ENCODE measurements around the gene RHBDL2.

RHBDL2 gene

DNA sequence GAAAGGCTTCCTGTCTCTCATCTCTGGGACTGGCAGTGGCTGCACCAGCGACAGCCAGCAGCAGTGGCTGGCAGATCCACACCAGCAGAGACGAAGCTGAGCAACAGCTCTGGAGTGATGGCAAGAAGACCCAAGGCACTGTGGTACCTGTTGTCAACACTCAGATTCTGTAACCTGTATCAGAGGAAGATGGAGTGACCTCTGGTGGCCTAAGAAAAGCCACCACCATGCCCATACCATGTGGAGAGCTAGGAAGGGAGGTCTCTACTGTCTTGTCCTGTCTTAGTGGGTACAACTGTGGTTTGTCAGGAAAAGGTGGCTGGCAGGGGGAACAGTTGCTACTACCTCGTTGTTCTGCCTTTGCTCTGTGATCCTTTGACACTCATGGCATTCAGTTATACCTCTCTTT lies 22.5 kb upstream of the RHBDL2 start:
- Histone ChIP-seq H3K27me3 (ENCODE audit: control insufficient read depth, insufficient read depth, low read length, poor library complexity, severe bottlenecking) (no peaks in the 10 kb centered on the region), H3K27ac (ENCODE audit: insufficient read depth, low read depth, low read length, poor library complexity, severe bottlenecking) (no peak overlapping the region), H3K4me3 (ENCODE audit: insufficient read depth, low read depth, low read length) (no peak overlapping the region), H3K36me3 (ENCODE audit: control insufficient read depth, insufficient read depth, low read length) (no peaks in the 10 kb centered on the region), H3K4me1 (ENCODE audit: control insufficient read depth, insufficient read depth, low read length) (no peaks in the 10 kb centered on the region), H3K9me3 (ENCODE audit: control insufficient read depth, low read length) (no peaks in the 10 kb centered on the region)
- WGBS, 2 experiments = 86 to 91% methylated on average over 3 of the region's 3 CpGs

DNA sequence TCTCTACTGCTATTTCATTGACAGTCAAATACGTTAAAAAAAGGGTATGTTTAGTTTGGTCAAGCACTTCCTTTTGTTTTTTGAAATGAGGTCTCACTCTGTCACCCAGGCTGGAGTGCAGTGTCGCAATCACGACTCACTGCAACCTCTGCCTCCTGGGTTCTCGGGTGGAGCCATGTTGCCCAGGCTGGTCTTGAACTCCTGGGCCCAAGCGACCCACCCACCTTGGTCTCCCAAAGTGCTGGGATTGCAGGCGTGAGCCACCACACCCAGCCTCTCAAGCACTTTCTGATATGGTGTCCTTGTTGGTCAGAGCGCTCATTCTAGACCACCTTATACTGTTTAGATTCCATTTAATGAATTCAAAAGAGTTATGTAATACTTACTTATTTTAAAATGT lies 20.9 kb upstream of the RHBDL2 start:
- no peaks in the 10 kb centered on the region for H3K9me3 ChIP-seq (ENCODE audit: control insufficient read depth, low read length)
- H3K36me3 ChIP-seq (ENCODE audit: control insufficient read depth, insufficient read depth, low read length) = no peaks in the 10 kb centered on the region
- H3K27me3 ChIP-seq (ENCODE audit: control insufficient read depth, insufficient read depth, low read length, poor library complexity, severe bottlenecking) = no peaks in the 10 kb centered on the region
- 80 to 82% methylated on average over 7 of the region's 7 CpGs for WGBS, 2 experiments
- H3K4me1 ChIP-seq (ENCODE audit: control insufficient read depth, insufficient read depth, low read length) = no peaks in the 10 kb centered on the region
- H3K27ac ChIP-seq (ENCODE audit: insufficient read depth, low read depth, low read length, poor library complexity, severe bottlenecking) = no peak overlapping the region
- H3K4me3 ChIP-seq (ENCODE audit: insufficient read depth, low read depth, low read length) = no peak overlapping the region

DNA sequence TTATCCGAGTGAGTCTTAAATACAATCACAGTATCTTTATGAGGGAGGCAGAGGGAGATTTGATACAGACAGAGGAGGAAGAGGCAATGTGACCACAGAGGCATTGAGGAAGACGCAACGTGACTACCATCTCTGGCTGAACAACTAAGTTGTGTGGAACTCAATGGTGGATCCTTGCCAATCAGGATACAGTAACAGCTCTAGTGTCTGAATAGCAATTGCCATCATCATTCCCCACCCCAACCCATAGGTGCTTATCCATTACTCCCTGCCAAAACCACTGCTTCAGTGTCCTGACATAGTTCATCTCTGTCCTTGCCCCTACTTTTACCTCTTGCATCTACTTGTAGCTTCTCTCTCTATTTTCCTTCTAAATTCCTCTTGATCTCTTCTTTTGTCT lies 20.5 kb upstream of the RHBDL2 start:
- Histone ChIP-seq H3K4me3 (ENCODE audit: insufficient read depth, low read depth, low read length) (no peak overlapping the region), H3K27ac (ENCODE audit: insufficient read depth, low read depth, low read length, poor library complexity, severe bottlenecking) (no peak overlapping the region), H3K9me3 (ENCODE audit: control insufficient read depth, low read length) (no peaks in the 10 kb centered on the region), H3K4me1 (ENCODE audit: control insufficient read depth, insufficient read depth, low read length) (no peaks in the 10 kb centered on the region), H3K36me3 (ENCODE audit: control insufficient read depth, insufficient read depth, low read length) (no peaks in the 10 kb centered on the region), H3K27me3 (ENCODE audit: control insufficient read depth, insufficient read depth, low read length, poor library complexity, severe bottlenecking) (no peaks in the 10 kb centered on the region)
- 90 to 96% methylated on average over 3 of the region's 3 CpGs for WGBS, 2 experiments

DNA sequence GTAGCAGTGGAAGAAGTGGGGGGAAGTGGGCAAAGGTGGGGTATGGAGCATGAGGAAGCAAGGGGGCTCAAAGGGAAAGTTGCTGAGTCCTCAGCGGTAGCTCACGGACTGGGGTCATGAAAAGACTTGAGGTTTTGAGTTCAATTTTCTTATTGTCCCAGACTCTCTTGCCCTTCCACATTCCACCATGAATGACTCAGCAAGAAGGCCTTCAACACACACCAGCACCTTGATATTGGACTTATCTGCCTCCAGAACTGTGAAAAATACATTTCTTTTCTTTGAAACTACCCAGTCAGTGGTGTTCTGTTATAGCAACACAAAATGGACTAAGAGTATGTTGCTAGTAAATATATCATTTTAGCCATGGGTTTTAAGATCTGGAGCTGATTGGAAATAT lies 17.3 kb upstream of the RHBDL2 start:
- 92 to 98% methylated on average over 2 of the region's 2 CpGs for WGBS, 2 experiments
- no peaks in the 10 kb centered on the region for H3K4me1 ChIP-seq (ENCODE audit: control insufficient read depth, insufficient read depth, low read length)
- H3K27ac ChIP-seq (ENCODE audit: insufficient read depth, low read depth, low read length, poor library complexity, severe bottlenecking) = no peak overlapping the region
- no peaks in the 10 kb centered on the region for H3K27me3 ChIP-seq (ENCODE audit: control insufficient read depth, insufficient read depth, low read length, poor library complexity, severe bottlenecking)
- H3K4me3 ChIP-seq (ENCODE audit: insufficient read depth, low read depth, low read length) = no peak overlapping the region
- H3K36me3 ChIP-seq (ENCODE audit: control insufficient read depth, insufficient read depth, low read length) = no peaks in the 10 kb centered on the region
- H3K9me3 ChIP-seq (ENCODE audit: control insufficient read depth, low read length) = no peaks in the 10 kb centered on the region

DNA sequence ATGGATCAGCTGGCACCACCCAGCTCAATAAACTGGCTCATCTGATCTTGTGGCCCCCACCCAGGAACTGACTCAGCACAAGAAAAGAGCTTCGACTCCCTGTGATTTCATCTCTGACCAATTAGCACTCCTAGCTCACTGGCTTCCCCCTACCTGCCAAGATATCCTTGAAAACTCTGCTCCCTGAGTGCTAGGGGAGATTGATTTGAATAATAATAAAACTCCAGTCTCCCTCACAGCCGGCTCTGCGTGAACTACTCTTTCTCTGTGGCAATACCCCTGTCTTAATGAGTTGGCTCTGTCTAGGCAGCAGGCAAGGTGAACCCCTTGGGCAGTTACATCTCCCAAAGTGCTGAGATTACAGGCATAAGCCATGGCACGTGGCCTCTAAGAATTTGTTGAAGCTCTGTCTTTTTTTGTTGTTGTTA lies 11.8 kb upstream of the RHBDL2 start:
- H3K36me3 ChIP-seq (ENCODE audit: control insufficient read depth, insufficient read depth, low read length) = no peaks in the 10 kb centered on the region
- WGBS, 2 experiments = 4 to 24% methylated on average over 4 of the region's 4 CpGs

DNA sequence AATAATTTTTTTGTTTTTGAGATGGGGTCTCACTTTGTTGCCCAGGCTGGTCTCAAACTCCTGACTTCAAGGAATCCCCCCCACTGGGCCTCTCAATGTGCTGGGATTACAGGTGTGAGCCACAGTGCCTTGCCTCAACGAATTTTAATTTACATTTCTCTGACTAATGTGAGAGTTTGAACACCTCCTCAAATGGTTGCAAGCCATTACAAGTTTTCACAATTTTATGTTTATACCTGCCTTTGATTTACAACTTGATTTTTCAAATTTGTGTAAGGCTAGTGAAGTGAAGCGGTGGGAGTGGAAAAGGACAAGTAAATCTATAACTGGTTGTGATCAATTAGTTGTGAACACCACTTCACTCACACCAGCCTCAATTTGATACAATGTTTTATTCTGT lies 8.9 kb upstream of the RHBDL2 start:
- H3K27ac ChIP-seq (ENCODE audit: insufficient read depth, low read depth, low read length, poor library complexity, severe bottlenecking) = no peak overlapping the region
- 36 to 79% methylated on average over 1 to 2 of the region's 2 CpGs for WGBS, 2 experiments
- H3K9me3 ChIP-seq (ENCODE audit: control insufficient read depth, low read length) = no peaks in the 10 kb centered on the region
- no peak overlapping the region for H3K4me3 ChIP-seq (ENCODE audit: insufficient read depth, low read depth, low read length)
- no peaks in the 10 kb centered on the region for H3K36me3 ChIP-seq (ENCODE audit: control insufficient read depth, insufficient read depth, low read length)
- H3K27me3 ChIP-seq (ENCODE audit: control insufficient read depth, insufficient read depth, low read length, poor library complexity, severe bottlenecking) = no peaks in the 10 kb centered on the region
- no peaks in the 10 kb centered on the region for H3K4me1 ChIP-seq (ENCODE audit: control insufficient read depth, insufficient read depth, low read length)

More for the DNA sequence above, 11.8 kb upstream of the RHBDL2 start:
- no peaks in the 10 kb centered on the region for H3K4me1 ChIP-seq (ENCODE audit: control insufficient read depth, insufficient read depth, low read length)
- no peaks in the 10 kb centered on the region for H3K9me3 ChIP-seq (ENCODE audit: control insufficient read depth, low read length)
- H3K27me3 ChIP-seq (ENCODE audit: control insufficient read depth, insufficient read depth, low read length, poor library complexity, severe bottlenecking) = no peaks in the 10 kb centered on the region
- no peak overlapping the region for H3K4me3 ChIP-seq (ENCODE audit: insufficient read depth, low read depth, low read length)
- H3K27ac ChIP-seq (ENCODE audit: insufficient read depth, low read depth, low read length, poor library complexity, severe bottlenecking) = no peak overlapping the region

DNA sequence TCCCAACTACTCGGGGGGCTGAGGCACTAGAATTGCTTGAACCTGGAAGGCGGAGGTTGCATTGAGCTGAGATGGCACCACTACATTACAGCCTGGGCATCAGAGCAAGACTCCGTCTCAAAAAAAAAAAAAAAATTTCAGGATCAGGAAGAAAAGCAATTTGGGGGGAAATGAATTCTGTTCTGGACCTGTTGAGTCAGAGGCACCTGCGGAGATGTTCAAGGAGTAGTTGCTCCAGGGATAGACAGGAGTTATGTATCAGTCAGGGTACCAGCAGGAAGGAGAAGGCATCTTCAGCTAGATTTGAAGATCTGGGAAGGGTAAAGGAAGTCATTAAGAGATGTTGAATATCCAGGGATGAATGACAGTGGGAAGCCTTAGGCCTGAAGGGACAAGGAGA lies 2.9 kb upstream of the RHBDL2 start:
- Histone ChIP-seq H3K4me1 (ENCODE audit: control insufficient read depth, insufficient read depth, low read length) (no peaks in the 10 kb centered on the region), H3K9me3 (ENCODE audit: control insufficient read depth, low read length) (no peaks in the 10 kb centered on the region), H3K4me3 (ENCODE audit: insufficient read depth, low read depth, low read length) (no peak overlapping the region), H3K27me3 (ENCODE audit: control insufficient read depth, insufficient read depth, low read length, poor library complexity, severe bottlenecking) (no peaks in the 10 kb centered on the region), H3K36me3 (ENCODE audit: control insufficient read depth, insufficient read depth, low read length) (no peaks in the 10 kb centered on the region), H3K27ac (ENCODE audit: insufficient read depth, low read depth, low read length, poor library complexity, severe bottlenecking) (no peak overlapping the region)
- 94 to 96% methylated on average over 4 of the region's 4 CpGs for WGBS, 2 experiments

DNA sequence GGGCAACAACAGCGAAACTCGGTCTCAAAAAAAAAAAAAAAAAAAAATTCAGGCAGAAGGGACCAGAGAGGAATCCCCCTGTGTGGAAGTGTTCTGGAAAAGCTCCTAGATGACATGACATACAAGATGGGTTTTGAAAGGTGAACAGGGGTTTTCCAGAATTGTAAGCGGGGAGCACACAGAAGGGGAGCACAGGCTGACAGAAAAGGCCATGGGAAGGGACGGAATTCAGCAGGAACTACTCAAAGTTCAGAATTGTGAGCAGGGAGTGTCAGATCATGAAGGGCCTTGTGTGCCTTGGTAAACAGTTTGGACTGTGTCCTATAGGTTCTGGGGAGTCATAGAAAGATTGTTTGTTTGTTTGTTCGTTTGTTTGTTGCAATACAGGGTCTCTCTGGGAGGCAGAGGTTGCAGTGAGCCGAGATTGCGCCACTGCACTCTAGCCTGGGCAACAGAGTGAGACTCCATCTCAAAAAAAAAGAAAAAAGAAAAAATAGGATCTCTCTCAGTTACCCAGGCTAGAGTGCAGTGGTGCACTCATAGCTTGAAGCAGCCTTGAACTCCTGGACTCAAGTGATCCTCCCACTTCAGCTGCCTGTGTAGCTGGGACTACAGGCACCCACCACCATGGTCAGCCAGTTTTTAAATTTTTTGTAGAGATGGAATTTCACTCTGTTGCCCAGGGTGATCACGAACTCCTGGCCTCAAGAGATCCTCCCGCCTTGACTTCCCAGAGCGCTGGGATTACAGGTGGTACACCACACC lies 1.2 kb upstream of the RHBDL2 start:
- H3K27me3 ChIP-seq (ENCODE audit: control insufficient read depth, insufficient read depth, low read length, poor library complexity, severe bottlenecking) = no peaks in the 10 kb centered on the region

DNA sequence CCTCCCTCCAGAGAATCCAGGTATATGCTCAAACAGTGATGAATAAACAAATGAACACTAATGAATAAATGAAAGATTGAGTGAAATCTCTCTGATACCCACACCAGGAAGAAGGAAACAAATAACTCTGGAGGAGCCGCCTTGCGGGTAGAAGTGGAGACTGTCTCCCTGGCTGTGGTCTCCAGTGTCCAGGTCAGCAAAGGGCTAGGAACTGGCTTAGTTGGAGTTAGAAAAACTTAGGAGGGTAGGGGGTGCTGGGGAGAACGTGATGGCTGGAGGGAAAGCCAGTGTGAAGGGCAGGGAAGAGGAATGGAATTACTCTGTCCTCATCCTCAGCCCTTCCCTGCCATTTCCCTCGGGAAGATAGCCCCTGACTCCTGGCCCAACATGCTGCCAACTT lies 537 bp downstream of the RHBDL2 start:
- Histone ChIP-seq H3K4me3 (ENCODE audit: insufficient read depth, low read depth, low read length) (no peak overlapping the region), H3K27ac (ENCODE audit: insufficient read depth, low read depth, low read length, poor library complexity, severe bottlenecking) (no peak overlapping the region), H3K4me1 (ENCODE audit: control insufficient read depth, insufficient read depth, low read length) (no peaks in the 10 kb centered on the region), H3K9me3 (ENCODE audit: control insufficient read depth, low read length) (no peaks in the 10 kb centered on the region), H3K36me3 (ENCODE audit: control insufficient read depth, insufficient read depth, low read length) (no peaks in the 10 kb centered on the region), H3K27me3 (ENCODE audit: control insufficient read depth, insufficient read depth, low read length, poor library complexity, severe bottlenecking) (no peaks in the 10 kb centered on the region)
- 67 to 70% methylated on average over 4 of the region's 4 CpGs for WGBS, 2 experiments

More for the DNA sequence above, 1.2 kb upstream of the RHBDL2 start:
- Histone ChIP-seq H3K4me3 (ENCODE audit: insufficient read depth, low read depth, low read length) (no peak overlapping the region), H3K36me3 (ENCODE audit: control insufficient read depth, insufficient read depth, low read length) (no peaks in the 10 kb centered on the region), H3K4me1 (ENCODE audit: control insufficient read depth, insufficient read depth, low read length) (no peaks in the 10 kb centered on the region), H3K9me3 (ENCODE audit: control insufficient read depth, low read length) (no peaks in the 10 kb centered on the region), H3K27ac (ENCODE audit: insufficient read depth, low read depth, low read length, poor library complexity, severe bottlenecking) (no peak overlapping the region)
- WGBS, 2 experiments = 92 to 95% methylated on average over 10 of the region's 10 CpGs

DNA sequence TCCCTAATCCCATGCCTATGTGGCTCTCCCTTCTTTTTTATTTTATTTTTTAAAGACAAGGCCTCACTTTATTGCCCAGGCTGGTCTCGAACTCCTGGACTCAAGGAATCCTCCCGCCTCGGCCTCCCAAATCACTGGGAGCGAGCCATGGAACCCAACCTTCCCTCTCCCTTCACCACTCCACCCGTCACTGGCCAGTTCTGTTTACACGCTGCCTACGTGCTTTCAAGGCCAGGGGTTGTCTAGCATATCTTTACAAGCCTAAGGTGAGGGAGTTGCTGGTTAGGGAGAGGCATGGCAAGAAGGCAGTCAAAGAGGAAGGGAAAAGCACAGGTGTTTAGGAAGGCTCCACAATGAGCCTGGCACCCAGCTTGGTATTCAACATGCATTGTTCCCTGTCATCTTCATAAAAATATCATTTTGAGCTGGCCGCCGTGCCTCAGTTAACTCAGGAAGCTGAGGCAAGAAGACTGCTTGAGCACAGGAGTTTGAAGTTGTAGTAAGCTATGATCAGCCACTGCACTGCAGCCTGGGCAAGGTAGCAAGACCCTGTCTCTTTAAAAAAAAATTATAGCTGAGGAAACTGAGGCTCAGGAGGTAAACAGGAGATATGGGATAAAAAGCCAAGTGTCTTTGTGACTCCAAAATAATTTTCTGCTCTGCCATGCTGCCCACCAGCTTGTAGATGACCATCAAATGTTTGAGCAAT lies 1.1 kb downstream of the RHBDL2 start:
- Histone ChIP-seq H3K4me3 (ENCODE audit: insufficient read depth, low read depth, low read length) (no peak overlapping the region), H3K9me3 (ENCODE audit: control insufficient read depth, low read length) (no peaks in the 10 kb centered on the region), H3K4me1 (ENCODE audit: control insufficient read depth, insufficient read depth, low read length) (no peaks in the 10 kb centered on the region), H3K27me3 (ENCODE audit: control insufficient read depth, insufficient read depth, low read length, poor library complexity, severe bottlenecking) (no peaks in the 10 kb centered on the region), H3K27ac (ENCODE audit: insufficient read depth, low read depth, low read length, poor library complexity, severe bottlenecking) (no peak overlapping the region), H3K36me3 (ENCODE audit: control insufficient read depth, insufficient read depth, low read length) (no peaks in the 10 kb centered on the region)
- WGBS, 2 experiments = 88% methylated on average over 9 of the region's 9 CpGs

Data from ectodermal cell (in vitro differentiated cells).